Measurements from ENCODE around the gene SPRY1.

Gene SPRY1

GRCh38 chr4:123446865-123447474 is 50.4 kb downstream of the SPRY1 start:
- DNase-seq = no peak

GRCh38 chr4:123449362-123449761 is 52.8 kb downstream of the SPRY1 start:
- no peak for DNase-seq

GRCh38 chr4:123449780-123450179 is 53.2 kb downstream of the SPRY1 start:
- no peak for DNase-seq

DNA sequence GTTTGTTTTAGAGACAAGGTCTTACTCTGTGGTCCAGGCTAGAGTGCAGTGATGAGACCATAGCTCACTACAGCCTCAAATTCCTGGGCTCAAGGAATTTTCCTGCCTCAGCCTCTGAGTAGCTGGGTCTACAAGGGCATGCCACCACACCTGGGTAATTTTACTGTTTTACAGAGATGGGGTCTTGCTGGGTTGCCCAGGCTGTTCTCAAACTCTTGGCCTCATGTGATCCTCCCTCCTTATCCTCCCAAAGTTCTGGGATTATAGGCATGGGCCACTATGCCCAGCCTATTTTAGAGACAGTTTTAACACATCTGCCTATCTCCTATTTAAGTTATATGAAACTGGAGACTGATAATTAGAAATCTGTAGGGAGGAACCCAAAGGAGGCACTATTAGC is 53.8 kb downstream of the SPRY1 start:
- no peak for DNase-seq

GRCh38 chr4:123452616-123453015 is 56.0 kb downstream of the SPRY1 start:
- DNase-seq = no peak

GRCh38 chr4:123453061-123453680 is 56.6 kb downstream of the SPRY1 start:
- no peak for DNase-seq
